ENCODE measurements around the gene CELF3.
A peak's percentile ranks its signal among the peaks of the same experiment; 100 is the strongest.
"Not testable (repeated sequence)": the region's sequence is repeated elsewhere in the genome, so short reads cannot be mapped to it uniquely, and the experiment has no call there.

Gene CELF3

DNA sequence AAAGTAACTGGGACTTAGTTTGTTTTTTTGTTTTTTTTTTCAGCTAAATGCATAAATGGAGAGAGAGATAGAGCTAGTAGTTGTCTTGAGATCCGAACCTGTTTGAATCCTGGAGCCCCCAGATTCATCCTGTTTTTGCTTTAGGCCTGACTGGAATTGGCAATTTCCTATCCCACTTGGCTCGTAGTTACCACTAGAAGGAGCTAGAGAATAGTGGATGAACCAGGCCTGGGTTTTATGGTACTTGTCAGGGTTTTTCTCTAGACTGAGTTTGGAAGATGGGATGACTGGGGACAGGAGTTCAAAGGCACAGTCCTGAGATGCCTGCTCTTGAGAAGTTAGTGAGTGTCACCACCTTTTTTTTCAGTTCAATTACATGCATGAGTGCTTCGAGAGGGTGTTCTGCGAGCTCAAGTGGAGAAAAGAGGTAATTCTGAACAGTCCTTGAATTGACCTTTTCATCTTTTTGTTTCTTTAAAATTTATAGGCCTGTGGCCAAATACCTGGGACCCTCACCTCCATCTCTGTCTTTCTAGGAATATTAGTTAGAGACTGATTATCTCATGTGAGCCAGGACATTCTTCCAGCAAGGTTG, 23.4 kb downstream of the CELF3 start:
- no peak for DNase-seq

DNA sequence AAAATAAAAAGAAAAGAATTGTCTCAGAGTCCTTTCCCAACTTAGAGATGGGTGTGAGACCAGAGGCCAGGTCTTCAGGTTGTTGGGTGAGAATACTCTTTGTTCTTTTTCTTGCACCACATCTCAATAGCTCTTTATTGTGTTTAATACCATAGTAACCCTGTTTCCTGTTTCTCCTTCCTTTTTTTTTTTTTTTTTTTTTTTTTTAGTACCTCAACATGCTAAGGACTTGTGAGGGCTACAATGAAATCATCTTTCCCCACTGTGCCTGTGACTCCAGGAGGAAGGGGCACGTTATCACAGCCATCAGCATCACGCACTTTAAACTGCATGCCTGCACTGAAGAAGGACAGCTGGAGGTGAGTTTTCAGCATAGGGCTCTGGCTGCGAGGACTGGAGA, 24.4 kb downstream of the CELF3 start:
- DNase-seq, result no peak

DNA sequence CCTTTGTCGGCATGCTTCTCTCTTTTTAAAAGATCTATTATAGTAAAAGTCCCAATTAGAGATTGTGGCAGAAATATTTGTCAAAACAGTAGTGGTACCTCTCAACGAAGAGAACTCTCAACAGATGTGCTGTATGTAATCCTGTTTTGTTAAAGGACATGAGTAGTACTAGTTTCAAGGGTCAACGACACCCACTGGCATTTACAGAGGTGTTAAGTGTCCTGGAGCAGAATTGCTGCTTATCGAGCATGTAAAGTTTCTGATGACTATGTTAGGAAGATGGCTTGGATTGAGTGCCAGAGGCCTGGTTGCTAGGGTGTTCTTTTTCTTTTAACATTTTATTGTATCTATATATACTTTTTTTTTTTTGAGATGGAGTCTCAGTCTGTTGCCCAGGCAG, 27.1 kb downstream of the CELF3 start:
- no peak for DNase-seq

DNA sequence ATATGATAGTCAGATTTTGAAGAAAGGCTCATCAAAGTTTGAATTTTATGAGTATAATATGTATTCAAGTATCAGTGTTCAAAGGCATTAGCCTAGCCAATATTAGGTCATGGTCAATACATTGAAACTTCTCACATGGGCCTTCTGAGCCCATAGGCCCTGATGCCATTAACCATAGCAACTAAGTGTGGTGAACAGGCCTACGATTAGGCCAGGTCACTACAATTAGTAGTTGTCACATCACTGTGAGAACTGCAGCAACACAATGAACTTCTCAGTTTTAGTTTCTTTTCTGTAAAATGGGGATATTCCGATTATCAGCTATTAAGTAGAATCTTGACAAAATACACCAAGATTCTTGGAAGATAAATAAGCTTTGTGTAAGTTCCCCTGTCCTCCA, 30.0 kb downstream of the CELF3 start:
- DNase-seq, result no peak

DNA sequence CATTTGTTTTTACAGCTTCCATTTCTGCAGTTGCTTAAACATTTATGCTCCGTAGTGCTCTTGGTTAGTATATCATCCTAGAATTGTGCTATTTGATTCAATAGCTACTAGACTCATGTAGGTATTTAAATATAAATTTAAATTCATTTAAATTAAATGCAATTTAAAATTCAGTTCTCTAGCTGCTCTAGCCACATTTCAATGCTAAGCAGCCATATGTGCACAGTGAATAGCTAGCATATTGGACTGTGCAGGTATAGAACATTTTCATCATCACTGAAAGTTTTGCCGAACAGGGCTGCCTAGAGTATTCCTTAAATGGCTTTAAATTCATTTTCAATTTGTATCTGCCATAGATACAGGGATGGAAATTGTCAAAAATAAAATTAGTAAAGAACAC, 32.5 kb downstream of the CELF3 start:
- no peak for DNase-seq

DNA sequence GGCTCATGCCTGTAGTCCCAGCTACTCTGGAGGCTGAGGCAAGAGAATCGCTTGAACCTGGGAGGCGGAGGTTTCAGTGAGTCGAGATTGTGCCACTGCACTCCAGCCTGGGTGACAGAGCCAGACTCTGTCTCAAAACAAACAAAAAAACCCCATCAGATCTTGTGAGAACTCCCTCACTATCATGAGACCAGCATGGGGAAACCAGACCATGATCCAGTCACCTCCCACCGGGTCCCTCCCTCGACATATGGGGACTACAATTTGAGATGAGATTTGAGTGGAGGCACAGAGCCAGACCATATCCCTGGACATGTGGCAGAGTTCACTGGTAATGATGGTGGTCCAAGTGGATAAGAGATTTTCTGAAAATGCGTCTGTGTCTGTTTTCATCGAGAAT, 33.7 kb downstream of the CELF3 start:
- not testable (repeated sequence) for DNase-seq

DNA sequence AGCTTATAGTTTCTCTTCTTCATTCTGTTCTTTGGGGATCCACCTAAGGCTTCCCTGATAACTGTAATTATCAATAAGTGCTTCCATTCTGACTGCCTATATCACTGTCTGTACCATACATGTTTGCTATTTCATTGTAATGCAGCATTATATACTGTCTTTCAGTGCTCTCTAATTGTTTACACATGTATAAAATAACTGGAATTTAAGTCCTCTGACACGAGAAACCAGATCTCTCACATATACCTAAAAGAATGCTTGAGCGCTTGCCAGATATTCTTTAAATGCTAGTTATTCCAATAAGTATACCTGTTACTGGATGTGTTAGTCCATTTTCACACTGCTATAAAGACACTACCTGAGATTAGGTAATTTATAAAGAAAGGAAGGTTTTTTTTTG, 34.7 kb downstream of the CELF3 start:
- DNase-seq, result no peak

DNA sequence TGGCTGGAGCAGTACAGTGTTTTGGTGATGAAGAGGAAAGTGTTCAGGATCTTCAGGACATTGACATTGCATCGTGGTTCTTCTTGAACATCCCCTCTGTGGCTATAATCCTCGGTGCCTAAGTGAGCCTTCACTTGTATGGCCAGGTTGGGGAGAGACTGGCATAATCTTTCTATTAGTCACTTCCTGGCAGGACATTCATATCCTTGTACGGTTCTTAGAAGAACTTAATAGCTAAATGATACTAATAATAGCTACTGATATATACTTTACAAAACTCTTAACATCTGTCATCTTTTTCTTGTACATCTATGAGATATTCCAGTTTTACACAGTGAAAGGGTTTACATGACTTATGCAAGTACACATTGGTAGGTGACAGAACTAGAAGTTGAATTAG, 35.8 kb downstream of the CELF3 start:
- DNase-seq, result peak; percentile 6

DNA sequence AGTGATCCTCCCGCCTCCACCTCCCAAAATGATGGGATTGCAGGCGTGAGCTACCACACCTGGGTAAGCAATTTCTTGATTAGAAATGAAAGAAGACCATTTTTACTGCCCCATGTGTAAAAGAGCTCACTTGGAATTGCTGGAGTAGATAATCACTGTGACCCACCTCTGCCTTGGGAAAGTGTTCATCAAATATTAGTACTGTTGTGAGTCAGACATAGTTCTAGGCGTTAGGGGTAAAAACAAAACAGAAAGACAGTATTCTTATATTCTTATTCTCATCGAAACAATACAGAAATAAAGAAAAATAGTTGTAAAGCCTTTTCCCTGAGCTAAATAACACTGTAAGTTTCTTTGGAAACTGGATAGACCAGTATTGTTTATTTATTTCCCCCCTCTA, 36.2 kb downstream of the CELF3 start:
- no peak for DNase-seq

DNA sequence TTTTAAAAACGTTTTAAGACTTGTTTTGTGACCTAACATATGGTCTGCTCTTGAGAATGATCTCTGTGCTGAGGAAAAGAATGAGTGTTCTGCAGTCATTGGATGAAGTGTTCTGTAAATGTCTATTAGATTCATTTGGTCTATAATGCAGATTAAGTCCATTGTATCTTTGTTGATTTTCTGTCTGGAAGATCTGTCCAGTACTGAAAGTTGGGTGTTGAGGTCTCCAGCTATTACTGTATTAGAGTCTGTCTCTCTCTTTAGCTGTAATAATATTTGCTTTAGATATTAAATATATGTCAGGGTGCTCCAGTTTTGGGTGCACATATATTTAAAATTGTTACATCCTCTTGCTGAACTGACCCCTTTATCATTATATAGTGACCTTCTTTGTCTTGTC, 43.2 kb downstream of the CELF3 start:
- no peak for DNase-seq

DNA sequence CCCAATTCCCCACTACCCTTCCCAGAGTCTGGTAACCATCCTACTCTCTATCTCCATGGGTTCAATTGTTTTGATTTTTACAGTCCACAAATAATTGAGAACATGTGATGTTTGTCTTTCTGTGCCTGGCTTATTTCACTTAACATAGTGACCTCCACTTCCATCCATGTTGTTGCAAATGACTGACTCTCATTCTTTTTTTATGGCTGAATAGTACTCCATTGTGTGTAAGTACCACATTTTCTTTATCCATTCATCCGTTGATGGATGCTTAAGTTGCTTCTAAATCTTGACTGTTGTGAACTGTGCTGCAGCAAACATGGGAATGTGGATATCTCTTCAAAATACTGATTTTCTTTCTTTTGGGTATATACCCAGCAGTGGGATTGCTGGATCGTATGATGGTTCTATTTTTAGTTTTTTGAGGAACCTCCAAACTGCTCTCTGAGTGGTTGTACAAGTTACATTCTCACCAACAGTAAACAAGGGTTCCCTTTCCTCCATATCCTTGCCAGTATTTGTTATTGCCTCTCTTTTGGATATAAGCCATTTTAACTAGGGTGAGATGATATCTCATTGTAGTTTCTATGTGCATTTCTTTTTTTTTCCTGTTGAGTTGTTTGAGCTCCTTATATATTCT, 46.4 kb downstream of the CELF3 start:
- not testable (repeated sequence) for DNase-seq

DNA sequence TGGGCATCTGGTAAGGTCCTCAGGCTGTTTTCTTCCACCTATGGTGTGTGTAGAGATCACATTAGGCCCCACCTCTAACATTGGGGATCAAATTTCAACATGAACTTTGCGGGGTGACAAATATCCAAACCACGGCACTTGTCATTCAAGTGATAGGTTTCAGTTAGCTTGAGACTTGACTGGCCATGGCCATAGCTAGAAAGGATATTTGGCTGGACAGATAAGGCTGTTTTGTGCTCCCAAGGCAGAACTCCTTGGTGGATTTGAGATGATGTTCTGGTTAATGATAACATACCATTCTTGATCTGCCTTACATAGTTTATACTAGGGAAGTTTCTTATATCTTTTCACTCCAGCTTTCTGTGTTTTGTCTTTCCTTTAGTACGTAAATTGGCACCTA, 48.5 kb downstream of the CELF3 start:
- no peak for DNase-seq

DNA sequence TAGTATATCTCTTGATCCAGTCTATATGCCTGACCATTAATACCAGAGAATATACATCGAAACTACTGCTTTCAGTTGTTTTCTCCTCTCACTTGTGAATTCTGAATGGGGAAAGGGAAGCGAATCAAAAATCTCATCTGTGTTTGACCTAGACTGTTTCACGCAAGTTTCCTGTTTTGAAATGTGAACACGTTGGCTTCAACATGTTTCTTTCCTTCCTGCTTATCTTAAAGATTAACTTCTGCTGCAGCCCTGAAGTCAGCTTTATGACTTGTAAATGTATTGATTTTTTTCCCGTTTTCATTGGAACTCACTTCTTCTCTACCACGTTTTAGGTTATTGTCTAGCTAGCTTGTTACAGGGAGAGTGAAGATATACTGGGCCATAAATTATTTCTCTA, 54.9 kb downstream of the CELF3 start:
- no peak for DNase-seq

DNA sequence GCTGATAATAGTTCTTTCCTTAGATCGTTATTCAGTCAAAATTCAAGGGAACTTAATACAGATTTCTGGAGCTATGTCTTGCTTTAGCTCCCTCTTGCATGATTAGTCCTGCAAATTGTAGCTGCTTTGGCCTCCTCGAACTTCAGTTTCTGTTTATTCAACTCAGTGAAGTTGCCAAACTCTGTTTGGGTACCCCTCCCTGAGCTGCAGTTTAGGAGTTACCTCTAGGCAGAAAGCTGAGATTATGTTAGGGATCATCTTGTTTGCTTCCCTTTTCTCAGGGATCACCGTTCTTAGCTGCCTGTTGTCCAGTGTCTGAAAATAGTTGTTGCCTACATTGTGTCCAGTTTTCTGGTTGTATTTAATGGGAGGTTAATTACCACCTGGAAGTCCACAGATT, 61.2 kb downstream of the CELF3 start:
- no peak for DNase-seq

DNA sequence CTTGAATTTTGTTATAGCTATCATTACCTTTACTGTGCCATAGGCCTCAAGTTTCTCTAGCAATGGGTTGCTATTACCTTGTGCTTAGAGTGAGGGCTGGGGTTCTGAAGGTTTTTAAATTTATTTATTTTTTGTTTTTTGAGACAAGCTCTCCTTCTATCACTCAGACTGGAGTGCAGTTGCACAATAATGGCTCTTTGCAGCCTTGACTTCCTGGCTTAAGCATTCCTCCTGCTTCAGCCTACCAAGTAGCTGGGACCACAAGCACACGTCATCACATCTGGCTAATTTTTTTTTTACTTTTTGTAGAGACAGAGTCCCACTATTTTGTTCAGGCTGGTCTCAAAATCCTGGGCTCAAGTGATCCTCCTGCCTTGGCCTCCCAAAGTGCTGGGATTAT, 63.2 kb downstream of the CELF3 start:
- DNase-seq, result no peak

Data from amniotic stem cell (primary cell).